DND-41 (cell line): ENCODE results near the gene TMEM209.

Experiments
- ATAC-seq: fragments of 200-7000 bp; cut with Tn5 transposase; 3 replicates; pipeline ENCODE4 v1.9.1; 2021; ENCODE audit warnings: low read depth; ENCODE audit not compliant: insufficient read depth
- DNase-seq: peaks from one replicate; pipeline ENCODE4 v3.0.0-alpha.2; 2020
- H2AFZ ChIP-seq: 2 replicates; pipeline ENCODE4 v1.6.0; 2012; ENCODE audit warnings: low read depth, low read length
- H3K27ac ChIP-seq: 2 replicates; pipeline ENCODE4 v1.5.1; 2012; ENCODE audit warnings: low read length, inconsistent platforms
- H3K27me3 ChIP-seq: fragments of 200-600 bp; sonication (generic); 2 replicates; pipeline ENCODE4 v1.6.0; 2012; ENCODE audit warnings: low read length, mild to moderate bottlenecking, inconsistent platforms; ENCODE audit not compliant: insufficient read depth, poor library complexity
- H3K36me3 ChIP-seq: 2 replicates; pipeline ENCODE4 v1.5.1; 2012; ENCODE audit warnings: low read length, inconsistent platforms; ENCODE audit not compliant: insufficient read depth
- H3K4me1 ChIP-seq: 2 replicates; pipeline ENCODE4 v1.5.1; 2012; ENCODE audit warnings: mild to moderate bottlenecking, low read length; ENCODE audit not compliant: insufficient read depth
- H3K4me2 ChIP-seq: 2 replicates; pipeline ENCODE4 v1.6.0; 2012; ENCODE audit warnings: mild to moderate bottlenecking, moderate library complexity, low read length, inconsistent platforms; ENCODE audit not compliant: insufficient read depth
- H3K4me3 ChIP-seq, 2 experiments: fragments of 200-600 bp in 1 of 2; shearing (Covaris generic) in 1 of 2; 2 replicates each; pipeline ENCODE4 v1.5.1; 2012 to 2016; ENCODE audit warnings: inconsistent platforms in 2 of 2, low read length in 2 of 2, mild to moderate bottlenecking in 2 of 2, low read depth in 1 of 2, moderate library complexity in 1 of 2
- H3K79me2 ChIP-seq: 2 replicates; pipeline ENCODE4 v1.6.0; 2012; ENCODE audit warnings: low read length, inconsistent platforms; ENCODE audit not compliant: insufficient read depth
- H3K9ac ChIP-seq: 2 replicates; pipeline ENCODE4 v1.6.0; 2012; ENCODE audit warnings: low read depth, mild to moderate bottlenecking, inconsistent platforms, low read length, moderate library complexity
- H3K9me3 ChIP-seq: 2 replicates; pipeline ENCODE4 v1.5.1; 2012; ENCODE audit warnings: low read length, moderate library complexity, mild to moderate bottlenecking, inconsistent platforms; ENCODE audit not compliant: insufficient read depth, severe bottlenecking
- H4K20me1 ChIP-seq: 2 replicates; pipeline ENCODE4 v1.6.0; 2012; ENCODE audit warnings: low read length; ENCODE audit not compliant: insufficient read depth
- CTCF ChIP-seq: IDR thresholded peaks from 2 replicates; pipeline ENCODE4 v1.5.1; 2012; ENCODE audit warnings: borderline replicate concordance, low read length, moderate library complexity, mild to moderate bottlenecking; ENCODE audit not compliant: poor library complexity, severe bottlenecking; ENCODE audit errors: extremely low read depth
- EZH2 ChIP-seq: IDR thresholded peaks from 3 replicates; pipeline ENCODE4 v1.6.1; 2012; ENCODE audit warnings: borderline replicate concordance, low read depth, mild to moderate bottlenecking, moderate library complexity, low read length, inconsistent platforms; ENCODE audit not compliant: severe bottlenecking

TMEM209 gene

GRCh38 chr7:130144312-130145171 is 60.7 kb downstream of the TMEM209 start:
- Histone ChIP-seq H2AFZ (no peak overlapping the region), H4K20me1 (peaks cover 10% of the 10 kb centered on the region; the same call in 1 of the 2 replicates), H3K9ac (no peak overlapping the region), H3K4me2 (no peak overlapping the region), H3K27me3 (no peaks in the 10 kb centered on the region), H3K9me3 (no peaks in the 10 kb centered on the region), H3K27ac (no peak overlapping the region), H3K4me3 (no peak overlapping the region), H3K79me2 (no peaks in the 10 kb centered on the region), H3K4me1 (no peaks in the 10 kb centered on the region), H3K36me3 (peaks cover 5% of the 10 kb centered on the region)
- ATAC-seq (no peak), DNase-seq (no peak)
- no peak for TF ChIP-seq CTCF
- TF ChIP-seq EZH2 = no peak

DNA sequence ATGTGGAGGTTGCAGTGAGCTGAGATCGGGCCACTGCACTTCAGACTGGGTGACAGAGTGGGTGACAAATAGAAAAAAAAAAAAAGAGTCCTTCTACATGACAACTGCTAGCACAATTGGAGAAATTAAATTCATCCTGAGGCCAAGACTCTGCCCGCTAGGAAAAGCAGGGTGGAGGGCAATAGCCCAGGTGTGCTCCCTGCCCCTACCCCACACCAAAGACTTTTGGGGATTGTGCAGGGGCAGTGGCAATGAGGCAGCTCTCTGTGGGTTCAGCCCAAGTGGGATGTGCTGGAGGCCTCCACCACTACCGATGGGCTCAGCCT is 61.3 kb downstream of the TMEM209 start:
- H4K20me1 ChIP-seq = peaks cover 10% of the 10 kb centered on the region; the same call in 1 of the 2 replicates
- H3K36me3 ChIP-seq = peaks cover 11% of the 10 kb centered on the region
- H3K79me2 ChIP-seq = no peaks in the 10 kb centered on the region
- H3K4me2 ChIP-seq = no peak overlapping the region
- H3K9me3 ChIP-seq = no peaks in the 10 kb centered on the region
- H3K9ac ChIP-seq = no peak overlapping the region
- no peak overlapping the region for H3K27ac ChIP-seq
- no peak for ATAC-seq
- no peaks in the 10 kb centered on the region for H3K4me1 ChIP-seq
- no peaks in the 10 kb centered on the region for H3K27me3 ChIP-seq
- H3K4me3 ChIP-seq = no peak overlapping the region
- no peak for DNase-seq
- TF ChIP-seq CTCF (no peak), EZH2 (no peak)
- no peak overlapping the region for H2AFZ ChIP-seq

GRCh38 chr7:130143334-130143732 is 61.9 kb downstream of the TMEM209 start:
- no peak overlapping the region for H3K9ac ChIP-seq
- no peak overlapping the region for H2AFZ ChIP-seq
- no peaks in the 10 kb centered on the region for H3K79me2 ChIP-seq
- no peak for DNase-seq
- ATAC-seq = no peak
- no peaks in the 10 kb centered on the region for H3K27me3 ChIP-seq
- H3K36me3 ChIP-seq = peaks cover 12% of the 10 kb centered on the region
- H3K4me3 ChIP-seq = no peak overlapping the region
- peaks cover 10% of the 10 kb centered on the region; the same call in 1 of the 2 replicates for H4K20me1 ChIP-seq
- no peaks in the 10 kb centered on the region for H3K4me1 ChIP-seq
- H3K9me3 ChIP-seq = no peaks in the 10 kb centered on the region
- no peak overlapping the region for H3K4me2 ChIP-seq
- no peak for TF ChIP-seq CTCF
- TF ChIP-seq EZH2 = no peak
- H3K27ac ChIP-seq = no peak overlapping the region
